NCI-H2107 (cell line): Measurements from ENCODE around the gene HPCAL1.
A peak's percentile ranks its signal among the peaks of the same experiment; 100 is the strongest.
"Not testable (repeated sequence)": the region's sequence is repeated elsewhere in the genome, so short reads cannot be mapped to it uniquely, and the experiment has no call there.

ENCODE experiments used
- DNase-seq: peaks from one replicate; lab custom pipeline; 2025; lab: John Stamatoyannopoulos, UW

HPCAL1 gene

DNA sequence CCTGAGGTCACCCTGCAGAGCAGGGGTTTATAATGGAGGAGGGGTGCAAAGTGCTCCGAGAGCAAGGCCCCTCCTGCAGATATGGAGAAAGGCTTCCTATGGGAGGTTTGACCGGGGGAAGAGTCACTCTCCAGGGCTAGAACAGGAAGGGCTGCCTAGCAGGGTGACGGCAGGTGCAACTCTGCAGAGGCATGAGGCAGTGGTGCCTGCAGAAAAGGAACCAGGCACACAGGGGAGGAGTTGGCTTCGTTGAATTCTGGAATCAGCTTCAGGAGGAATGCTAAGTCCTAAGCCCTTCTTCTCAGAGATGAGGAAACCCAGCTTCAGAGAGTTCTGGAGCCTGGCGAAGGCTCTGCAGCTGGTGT, 17.5 kb upstream of the HPCAL1 start:
- DNase-seq = no peak

DNA sequence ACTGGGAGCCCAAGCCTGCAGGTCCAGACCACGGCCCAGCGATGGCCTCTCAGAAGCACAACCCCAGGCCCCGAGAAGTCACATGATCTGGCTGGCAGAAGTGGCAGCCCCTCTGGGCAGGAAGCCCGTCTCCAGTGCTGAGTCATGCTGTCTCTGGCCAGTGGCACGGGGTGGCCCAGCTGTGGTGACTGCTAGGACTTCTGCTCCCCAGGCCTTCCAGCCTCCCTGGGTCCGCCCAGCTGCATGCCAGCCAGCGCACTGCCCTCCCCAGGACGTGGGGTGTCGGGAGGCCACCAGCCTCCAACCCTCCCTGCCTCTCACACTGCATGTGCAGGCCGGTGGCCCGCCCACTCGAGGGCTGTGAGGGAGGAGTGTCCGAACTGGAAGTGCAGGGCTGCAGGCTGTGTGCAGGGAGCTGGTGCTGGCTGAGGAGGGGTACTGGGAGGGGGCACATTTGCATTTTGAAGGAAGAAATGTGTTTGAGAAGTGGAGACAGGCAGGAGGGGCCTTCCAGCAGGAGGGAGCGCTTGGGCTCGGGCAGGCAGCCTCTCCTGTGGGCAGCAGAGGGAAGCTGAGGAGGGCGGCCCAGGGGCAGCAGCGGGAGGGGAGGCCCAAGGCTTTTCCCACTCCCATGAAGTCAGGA, 17.0 kb upstream of the HPCAL1 start:
- DNase-seq = no peak

DNA sequence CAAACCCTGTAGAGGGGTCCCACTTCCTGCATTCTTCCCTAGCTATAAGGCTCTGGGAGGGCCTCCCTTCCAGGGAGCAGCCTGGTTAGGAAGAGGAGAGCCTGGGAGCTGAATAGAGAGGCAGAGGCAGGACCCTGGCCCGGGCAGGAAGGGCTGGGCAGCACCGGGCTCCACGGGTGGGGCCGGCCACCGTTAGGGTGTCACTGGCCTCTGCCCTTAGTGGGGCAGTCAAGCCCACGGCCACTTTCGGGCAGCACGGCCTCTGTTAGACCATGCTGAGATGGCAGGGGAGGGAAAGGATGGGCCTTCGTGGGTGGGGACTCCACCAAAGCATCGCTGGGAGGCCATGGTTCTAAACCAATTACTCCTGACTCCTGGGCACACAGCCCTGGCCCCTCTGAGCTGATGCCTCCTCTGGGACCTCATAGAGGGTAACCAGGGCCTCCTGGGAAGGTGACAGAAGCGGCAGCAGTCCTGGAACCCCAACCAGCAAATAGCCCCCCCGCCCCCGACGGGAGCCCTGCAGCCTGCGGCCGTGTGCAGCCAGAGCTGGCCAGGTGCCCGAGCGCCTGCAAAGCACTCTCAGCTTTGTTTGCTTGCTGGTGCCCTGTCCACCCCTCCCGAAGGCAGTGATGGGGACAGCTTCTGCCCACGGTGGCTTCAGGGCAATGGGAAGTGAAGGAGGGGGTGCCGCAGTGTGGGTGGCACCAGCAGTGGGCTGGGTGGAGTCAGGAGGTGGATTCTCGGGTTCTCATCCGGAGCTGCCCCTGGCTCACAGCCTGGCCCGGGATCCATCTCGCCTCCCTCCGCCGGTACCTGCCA, 16.3 kb upstream of the HPCAL1 start:
- peak; percentile 23 for DNase-seq

DNA sequence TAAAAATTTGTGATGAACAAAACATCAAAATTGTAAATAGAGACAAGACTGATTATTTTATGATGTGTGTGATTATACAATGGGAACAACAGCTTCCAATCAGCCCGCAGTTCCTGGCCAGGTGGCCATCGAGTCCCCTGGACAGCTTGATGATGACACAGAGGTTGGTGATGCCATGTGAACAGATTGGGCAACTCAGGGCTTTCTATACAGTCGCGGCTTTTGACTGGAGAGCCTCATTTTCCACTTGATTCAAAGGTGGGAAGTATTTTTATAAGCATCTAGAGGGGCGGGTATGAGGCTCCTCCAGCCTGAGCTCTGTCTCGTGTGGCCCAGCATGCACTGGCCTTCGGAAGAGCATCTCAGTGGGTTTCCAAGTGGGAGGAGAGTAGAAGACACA, 14.9 kb upstream of the HPCAL1 start:
- no peak for DNase-seq

DNA sequence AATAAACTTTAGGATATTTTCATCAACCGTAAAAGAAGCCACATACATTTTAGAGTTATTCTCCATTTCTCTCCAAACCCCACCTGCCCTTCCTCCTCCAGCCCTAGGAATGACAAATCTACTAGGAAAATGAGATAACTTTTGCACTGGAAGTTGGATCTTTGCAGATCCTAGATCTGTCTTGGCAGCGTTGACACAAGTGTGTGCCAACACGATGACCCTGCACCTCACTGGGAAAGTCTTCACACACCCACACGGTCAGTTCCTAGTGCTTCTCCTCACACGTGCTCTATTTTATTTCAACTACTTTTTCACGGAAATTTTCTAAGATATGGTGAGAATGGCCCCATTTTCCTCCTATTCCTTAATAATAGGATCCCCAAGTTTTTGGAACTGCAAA, 14.1 kb upstream of the HPCAL1 start:
- no peak for DNase-seq

DNA sequence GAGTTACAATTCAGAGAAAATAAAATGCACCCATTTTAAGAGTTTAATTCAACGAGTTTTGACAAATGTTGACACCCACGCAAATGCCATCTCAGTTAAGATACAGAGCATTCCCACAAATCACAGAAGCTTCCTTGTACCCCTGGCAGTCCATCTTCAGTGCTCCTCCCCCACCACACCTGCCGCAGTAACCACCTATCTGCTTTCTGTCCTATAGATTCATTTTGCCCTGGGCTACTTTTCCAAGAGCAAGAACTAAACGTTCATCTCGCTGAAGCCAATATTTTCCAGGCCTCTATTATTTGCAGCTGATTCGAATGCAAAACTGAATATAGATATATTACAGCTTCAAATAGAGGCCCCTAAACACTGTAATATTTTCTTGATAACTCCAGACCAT, 13.4 kb upstream of the HPCAL1 start:
- no peak for DNase-seq

DNA sequence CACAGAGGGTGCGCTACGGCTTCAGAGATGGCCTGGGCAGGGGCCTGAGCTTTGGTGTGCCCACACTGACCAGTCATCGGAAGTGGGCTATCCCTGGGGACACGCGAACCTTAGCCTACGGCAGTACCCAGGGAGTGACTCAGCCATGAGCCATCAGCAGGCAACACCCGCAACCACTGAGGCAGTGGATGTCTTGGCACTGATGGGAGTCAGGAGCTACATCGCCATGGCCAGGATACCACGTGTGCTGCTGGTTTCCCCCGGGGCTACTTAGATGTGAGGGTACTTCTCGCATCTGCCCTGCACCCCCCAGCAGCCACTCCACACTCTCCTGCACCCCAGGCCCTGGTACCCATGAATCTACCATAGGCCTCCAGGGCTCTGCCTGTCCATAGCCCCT, 12.8 kb upstream of the HPCAL1 start:
- no peak for DNase-seq

DNA sequence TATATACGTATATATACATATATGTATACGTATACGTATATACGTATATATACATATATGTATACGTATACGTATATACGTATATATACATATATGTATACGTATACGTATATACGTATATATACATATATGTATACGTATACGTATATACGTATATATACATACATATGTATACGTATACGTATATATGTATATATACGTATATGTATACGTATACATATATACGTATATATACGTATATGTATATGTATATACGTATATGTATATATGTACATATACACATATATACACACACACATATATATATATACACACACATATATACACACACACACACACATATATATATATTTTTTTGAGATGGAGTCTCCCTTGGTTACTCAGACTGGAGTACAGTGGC, 11.3 kb upstream of the HPCAL1 start:
- DNase-seq = not testable (repeated sequence)

DNA sequence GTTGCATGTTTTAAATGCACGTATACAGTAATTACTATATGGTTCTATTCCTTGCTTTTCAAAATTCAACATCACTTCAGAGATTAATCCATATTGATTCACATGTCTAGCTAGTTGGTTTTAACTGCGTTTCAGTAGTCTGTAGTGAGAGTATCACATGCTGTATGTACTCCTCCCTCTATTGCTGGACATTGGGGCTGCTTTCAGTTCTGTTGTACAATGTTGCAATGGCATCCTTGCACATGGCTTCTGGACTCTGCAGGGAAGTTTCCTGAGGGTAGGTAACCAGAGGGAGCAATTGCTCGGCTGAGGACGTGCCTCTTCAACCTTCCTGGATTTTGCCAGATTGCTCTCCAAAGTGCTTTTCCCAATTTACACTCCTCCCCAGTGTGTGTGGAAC, 10.7 kb upstream of the HPCAL1 start:
- no peak for DNase-seq

DNA sequence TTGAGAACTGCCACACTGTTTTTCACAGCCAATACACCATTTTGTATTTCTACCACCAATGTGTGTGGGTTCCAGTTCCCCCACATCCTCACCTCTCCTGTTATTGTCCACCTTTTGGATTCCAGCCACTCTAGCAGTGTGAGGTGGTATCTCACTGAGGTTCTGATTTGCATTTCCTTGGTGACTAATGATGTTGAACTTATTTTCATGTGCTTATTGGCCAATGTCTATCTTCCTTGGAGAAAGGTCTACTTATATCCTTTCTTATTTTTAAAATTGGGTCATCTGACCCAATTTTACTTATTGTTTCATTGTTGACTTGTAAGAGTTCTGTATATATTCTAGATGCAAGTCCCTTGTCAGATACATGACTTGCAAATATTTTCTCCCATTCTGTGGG, 9.1 kb upstream of the HPCAL1 start:
- DNase-seq = no peak

DNA sequence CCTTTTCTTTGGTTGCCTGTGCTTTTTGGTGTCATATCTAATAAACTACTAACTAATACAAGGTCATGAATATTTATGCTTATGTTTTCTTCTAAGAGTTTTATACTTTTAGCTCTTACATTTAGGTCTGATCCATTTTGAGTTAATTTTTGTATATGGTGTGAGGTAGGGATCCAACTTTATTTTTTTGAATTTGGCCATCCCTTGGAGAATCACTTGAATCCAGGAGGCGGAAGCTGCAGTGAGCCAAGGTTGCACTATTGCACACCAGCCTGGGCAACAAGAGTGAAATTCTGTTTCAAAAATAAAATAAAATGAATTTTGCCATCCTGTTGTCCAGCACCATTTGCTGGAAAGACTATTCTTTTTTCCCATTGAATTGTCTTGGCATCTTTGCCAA, 8.6 kb upstream of the HPCAL1 start:
- DNase-seq = no peak

DNA sequence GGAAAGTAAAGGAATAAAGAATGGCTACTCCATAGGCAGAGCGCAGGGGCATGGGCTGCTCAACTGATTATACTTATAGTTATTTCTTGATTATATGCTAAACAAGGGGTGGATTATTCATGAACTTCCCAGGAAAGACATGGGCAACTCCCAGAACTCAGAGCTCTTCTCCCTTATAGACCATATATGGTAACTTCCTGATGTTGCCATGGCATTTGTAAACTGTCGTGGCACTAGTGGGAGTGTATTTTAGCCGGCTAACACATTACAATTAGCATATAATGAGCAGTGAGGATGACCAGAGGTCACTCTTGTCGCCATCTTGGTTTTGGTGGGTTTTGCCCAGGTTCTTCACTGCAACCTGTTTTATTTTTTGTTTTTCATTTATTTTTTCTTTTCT, 7.1 kb upstream of the HPCAL1 start:
- DNase-seq = not testable (repeated sequence)

DNA sequence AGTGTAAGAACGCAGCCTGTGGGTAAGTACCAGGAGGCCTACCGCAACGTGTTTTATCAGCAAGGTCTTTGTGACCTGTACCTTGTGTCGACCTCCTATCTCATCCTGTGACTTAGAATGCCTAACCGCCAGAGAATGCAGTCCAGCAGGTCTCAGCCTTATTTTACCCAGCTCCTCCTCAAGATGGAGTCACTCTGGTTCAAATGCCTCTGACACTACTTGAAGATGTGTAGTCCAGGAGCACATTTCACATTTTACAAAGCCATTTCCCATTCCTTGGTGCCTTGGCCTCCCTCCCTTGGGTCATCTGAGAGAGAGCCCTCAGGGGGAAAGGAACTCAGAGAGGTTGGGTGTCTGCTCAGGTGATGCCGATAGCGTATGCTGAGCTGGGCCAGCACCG, 6.6 kb upstream of the HPCAL1 start:
- DNase-seq = no peak

DNA sequence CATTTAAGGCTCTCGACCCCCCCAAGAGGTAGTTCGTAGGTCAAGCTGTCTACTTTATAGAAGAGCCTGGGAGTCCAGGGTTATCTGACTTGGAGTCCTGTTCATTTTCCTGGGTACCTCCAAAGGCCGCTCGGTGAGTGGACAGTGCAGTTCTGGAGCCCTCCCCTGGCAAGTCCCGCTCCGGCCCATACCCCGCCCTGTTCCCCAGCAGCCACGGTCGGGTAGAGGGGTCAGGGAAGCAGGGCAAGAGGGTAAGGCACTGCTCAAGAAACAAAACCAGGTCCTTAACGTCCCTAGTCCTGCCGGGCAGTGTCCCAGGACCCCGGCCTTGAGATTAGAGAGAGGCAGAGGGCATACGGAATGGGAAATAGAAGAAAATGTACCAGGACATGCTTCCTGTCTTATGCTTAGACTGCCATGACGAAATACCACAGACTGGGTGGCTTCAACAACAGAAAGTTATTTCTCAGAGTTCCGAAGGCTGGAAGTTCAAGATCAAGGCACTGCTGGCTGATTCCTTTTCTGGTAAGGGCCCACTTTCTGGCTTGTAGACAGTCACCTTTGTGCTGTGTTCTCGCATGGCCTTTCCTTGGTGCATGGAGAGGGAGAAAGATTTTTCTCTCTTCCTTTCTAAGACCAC, 5.4 kb upstream of the HPCAL1 start:
- no peak for DNase-seq

DNA sequence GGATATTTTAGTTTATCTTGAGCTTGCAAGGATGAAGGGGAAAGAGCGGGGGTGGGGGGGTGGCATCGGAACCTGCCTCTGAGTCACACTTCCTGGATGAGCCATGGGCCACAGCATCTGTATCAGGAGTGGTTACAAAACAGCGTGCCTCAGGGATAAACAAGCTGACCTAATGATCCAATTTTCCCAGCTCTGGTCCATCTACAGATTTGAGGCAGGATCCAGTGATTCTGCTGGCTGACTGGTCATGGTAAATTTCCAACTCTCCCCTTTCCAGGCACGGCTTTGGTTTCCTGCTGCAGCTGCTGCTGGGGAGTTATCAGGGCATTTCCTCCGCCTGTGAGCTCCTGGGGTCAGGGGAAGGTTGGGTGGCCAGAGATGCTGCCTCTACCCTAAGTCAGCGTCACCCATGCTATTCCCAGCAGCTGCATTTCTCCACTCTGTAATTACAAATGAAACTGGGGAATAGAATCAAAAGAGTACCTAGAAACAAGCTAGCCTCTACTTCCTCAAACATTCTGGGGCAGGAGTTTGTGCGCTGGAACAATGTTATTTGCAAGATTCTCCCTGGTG, 4.7 kb upstream of the HPCAL1 start:
- no peak for DNase-seq

DNA sequence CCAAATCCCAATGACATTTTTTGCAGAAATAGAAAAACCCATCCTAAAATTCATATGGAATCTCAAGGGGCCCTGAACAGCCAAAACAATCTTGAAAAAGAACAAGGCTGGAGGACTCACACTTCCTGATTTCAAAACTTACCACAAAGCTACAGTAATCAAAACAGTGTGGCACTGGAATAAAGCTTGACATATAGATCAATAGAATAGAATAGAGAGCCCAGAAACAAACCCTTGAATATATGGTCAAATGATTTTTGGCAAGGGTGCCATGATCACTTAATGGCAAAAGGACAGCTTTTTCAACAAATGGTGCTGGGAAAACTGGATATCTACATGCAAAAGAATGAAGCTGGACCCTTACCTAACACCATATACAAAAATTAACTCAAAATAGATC, 3.9 kb upstream of the HPCAL1 start:
- DNase-seq = not testable (repeated sequence)

DNA sequence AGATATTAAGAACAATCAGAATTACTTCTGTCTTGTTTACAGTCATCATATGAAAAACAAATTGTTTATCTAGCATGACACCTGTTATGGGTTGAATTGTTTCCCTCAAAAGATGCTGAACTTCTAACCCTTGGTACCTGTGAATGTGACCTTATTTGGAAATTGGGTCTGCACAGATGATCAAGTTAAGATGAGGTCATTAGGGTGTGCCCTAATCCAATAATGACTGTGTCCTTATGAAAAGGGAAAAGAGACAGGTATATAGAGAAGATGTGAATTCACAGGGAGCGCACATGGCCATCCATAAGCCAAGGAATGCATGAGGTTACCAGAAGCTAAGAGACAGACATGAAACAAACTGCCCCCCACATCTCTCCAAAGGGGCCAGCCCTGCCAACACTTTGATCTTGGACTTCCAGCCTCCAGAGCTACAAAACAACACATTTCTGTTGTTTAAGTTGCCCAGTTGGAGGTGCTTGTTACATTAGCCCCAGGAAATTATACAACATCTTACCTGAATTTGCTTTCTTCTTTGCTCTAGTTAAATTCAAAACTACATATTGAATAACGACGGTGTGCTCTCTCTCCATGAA, 2.3 kb upstream of the HPCAL1 start:
- no peak for DNase-seq

DNA sequence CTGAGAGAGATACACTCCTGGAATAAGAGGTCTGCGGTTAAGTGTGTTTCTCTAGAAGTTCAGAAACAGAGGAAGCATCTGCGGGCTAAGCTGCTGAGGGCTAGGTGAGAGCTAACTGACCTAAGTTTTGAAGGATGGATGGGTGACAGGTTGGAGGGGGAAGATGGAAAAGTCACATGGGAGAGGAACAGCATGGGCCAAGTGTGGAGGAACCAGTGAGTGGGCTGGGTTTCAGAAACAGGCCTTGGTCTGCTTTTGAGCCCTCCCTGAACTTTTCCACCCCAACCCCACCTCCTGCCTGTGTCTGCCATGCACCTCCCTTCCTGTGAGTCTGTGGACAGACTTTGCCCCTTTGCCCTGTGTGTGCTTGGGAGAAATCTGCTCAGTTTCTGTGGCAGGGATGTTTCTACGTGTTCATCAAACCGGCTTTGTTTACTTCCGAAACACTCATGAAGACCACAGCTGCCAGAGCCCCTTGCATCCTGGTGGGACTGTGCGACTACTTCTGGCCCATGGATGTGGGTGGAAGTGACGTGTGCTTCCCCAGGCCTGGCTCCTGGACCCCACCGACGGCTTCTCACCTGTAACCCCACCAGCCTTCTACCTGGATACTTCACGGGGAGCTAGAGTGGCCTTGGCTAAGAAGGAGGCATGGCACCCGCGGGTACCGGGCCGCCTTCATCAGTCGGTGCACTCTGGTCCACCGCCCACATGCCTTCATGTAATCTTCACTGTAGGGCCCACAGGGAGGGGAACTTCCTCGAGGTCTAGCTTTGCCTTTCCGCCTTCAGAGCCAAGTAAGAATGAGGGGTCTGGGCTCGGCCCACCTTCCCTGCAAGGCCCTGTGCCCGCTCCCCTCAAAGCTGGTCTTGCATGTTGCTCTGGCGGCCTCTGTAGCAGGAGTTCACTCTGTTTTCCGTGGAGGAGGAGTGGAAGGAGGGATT, 1.4 kb upstream of the HPCAL1 start:
- no peak for DNase-seq

DNA sequence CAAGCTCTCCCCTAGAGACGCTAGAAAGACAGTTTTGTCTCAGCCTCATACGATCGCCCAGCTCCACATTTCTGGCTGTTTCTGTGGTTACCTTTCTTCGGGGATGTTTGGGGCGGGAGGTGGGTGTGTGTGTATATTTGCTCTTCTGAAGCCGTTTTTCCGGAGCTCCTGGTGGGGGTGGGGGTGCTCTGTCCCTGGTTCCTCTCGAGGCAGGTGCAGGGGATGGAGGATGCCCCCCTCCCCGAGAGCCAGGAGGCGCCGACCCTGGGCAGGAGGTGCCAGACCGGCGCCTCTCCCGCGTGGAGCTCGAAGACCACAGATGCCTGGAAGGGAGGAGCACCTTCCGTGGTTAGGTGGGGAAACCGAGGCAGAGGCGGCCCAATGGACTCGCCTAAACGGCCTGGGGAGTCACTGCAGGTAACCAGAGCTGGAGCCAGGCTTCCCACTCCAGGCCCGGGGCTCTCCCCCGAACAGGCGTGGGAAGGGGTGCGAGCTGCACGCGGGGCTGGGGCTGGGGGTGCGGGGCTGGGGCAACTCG, 694 bp upstream of the HPCAL1 start:
- DNase-seq = no peak

DNA sequence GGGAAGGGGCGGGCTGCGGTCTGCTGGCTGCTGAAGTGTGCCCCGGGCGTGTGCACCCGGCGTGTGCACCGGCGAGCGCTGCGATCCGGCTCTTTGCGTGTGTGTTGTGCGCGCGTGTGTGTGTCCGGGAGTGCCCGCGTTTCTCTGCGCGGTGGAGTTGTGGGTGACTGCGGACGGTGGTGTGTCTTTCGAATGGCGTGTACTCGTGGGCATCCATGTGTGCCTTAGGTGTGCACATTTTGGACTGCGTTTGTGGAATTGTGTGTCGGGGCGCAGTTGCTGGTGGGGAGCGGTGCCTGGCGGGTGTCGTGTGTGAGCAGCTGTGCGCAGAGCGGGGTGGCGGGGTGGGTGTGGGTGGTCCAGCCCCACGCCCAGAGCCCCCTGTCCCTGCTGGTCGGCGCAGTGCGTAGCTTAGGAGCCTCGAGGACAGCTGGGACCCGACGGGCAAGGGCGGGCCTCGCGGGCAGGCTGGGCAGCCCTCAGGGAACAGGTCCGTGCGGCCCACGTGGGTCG, 533 bp downstream of the HPCAL1 start:
- DNase-seq = no peak
